ENCODE measurements around the gene BRAP. TPM values are rescaled to one million over a fixed set of nuclear protein-coding genes. Genes with fewer than 3 reads are reported as not detected.
"Not testable (repeated sequence)": the region's sequence is repeated elsewhere in the genome, so short reads cannot be mapped to it uniquely, and the experiment has no call there.

Gene BRAP
- 11.7 and 11.8 TPM in 2 replicates for total RNA-seq (2014; rRNA removed; shearing (Covaris generic))

GRCh38 chr12:111685811-111686573 is at the start of gene BRAP, which contains the start of gene ACAD10:
Gene BRAP, minus strand, starts transcription at chr12:111685956. Its CDS starts 164 bp downstream, at chr12:111685792.
Gene ACAD10, plus strand, starts transcription at chr12:111686053. Its CDS starts 6,657 bp downstream, at chr12:111692710.
- peak; percentile 92 for DNase-seq (ENCODE audit: low spot score)

DNA sequence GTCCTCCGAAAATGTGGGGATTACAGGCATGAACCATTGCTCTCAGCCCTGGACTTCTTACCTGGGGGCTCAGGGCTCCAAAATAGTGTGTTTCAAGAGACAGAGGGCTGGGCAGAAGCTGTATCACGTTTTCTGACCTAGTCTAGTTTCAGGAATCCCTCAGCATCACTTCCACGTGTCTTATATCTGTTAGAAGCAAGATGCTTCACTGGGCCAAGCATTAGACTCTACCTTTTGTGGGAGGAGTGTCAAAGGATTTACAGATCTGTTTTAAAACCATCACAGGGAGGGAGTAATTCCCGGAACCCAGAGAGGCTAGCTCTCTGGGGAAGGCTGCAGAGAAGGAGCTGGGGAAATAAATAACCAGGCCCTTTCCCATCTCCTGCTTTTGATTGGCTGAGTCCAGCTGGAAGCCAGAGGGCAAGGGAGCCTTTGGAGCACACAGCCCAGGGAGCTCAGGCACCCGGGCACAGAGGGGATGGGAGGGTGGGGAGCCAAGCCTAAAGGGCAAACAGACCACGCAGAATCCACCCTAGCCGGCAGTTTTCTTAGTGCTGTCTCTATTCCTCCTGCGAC is 47.7 kb upstream of the BRAP start:
- no peak for DNase-seq (ENCODE audit: low spot score)

DNA sequence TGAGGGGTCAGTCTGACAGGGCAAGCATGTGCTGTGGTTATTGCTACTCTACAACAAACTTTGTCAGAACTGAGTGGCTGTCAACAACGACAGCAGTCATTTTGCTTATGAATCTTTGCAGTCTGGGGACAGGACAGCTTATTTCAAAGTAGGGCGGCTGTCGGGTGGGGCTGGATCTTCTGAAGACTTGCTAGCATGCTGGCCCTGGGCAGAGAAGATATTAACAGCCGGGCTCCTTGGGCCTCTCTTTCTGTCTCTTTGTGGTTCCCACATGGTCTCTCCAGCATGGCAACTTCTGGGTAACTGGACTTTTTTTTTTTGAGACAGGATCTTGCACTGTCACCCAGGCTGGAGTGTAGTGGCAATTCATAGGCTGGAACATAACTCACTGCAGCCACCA is 47.0 kb upstream of the BRAP start:
- no peak for DNase-seq (ENCODE audit: low spot score)

- no peak for DNase-seq (ENCODE audit: low spot score)
Observed at GRCh38 chr12:111730420-111730819, 44.7 kb upstream of the BRAP start.

- DNase-seq (ENCODE audit: low spot score) = no peak
Observed at GRCh38 chr12:111728795-111729194, 43.0 kb upstream of the BRAP start.

- DNase-seq (ENCODE audit: low spot score) = not testable (repeated sequence)
Observed at GRCh38 chr12:111723646-111724360, 38.0 kb upstream of the BRAP start.

DNA sequence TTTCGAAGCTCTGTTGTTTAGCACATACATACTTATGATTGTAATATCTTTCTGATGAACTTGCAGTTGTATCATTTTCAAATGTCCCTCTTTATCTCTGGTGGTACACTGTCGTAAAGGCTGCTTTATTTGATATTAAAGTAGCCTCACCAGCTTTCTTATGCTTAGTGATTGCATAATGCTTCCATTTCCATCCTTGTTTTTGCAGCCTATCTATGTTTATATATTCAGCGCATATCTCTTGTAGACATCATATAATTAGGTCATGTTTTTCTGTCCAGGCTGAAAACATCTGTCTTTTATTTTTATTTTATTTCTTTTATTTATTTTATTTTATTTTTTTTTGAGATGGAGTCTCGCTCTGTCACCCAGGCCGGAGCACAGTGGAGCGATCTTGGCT is 34.7 kb upstream of the BRAP start:
- DNase-seq (ENCODE audit: low spot score) = no peak

DNA sequence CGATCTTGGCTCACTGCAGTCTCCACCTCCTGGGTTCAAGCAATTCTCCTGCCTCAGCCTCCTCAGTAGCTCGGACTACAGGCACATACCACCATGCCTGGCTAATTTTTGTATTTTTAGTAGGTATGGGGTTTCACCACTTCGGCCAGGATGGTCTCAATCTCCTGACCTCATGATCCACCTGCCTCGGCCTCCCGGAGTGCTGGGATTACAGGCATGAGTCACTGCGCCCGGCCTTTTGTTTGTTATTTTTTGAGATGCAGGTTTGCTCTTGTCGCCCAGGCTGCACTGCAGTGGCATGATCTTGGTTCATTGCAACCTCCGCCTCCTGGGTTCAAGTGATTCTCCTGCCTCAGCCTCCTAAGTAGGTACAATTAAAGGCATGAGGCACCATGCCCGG is 33.6 kb upstream of the BRAP start:
- not testable (repeated sequence) for DNase-seq (ENCODE audit: low spot score)

- no peak for DNase-seq (ENCODE audit: low spot score)
Observed at GRCh38 chr12:111715279-111715678, 29.5 kb upstream of the BRAP start.

GRCh38 chr12:111706145-111706544 is 20.4 kb upstream of the BRAP start:
- no peak for DNase-seq (ENCODE audit: low spot score)

DNA sequence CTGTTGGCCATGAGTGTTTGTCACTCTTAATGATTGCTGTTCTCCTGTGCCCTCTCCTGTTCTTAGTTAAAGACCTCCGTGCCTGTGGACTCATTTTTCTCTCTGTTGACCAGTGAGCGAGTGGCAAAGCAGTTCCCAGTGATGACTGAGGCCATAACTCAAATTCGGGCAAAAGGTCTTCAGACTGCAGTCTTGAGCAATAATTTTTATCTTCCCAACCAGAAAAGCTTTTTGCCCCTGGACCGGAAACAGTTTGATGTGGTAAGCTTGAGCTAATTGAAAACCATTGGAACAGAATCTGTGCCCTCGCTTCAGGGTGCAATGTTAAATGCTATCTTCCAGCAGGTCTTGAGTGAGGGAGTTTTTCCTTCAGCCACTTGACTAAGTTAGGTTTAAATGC is 19.9 kb upstream of the BRAP start:
- DNase-seq (ENCODE audit: low spot score) = no peak

DNA sequence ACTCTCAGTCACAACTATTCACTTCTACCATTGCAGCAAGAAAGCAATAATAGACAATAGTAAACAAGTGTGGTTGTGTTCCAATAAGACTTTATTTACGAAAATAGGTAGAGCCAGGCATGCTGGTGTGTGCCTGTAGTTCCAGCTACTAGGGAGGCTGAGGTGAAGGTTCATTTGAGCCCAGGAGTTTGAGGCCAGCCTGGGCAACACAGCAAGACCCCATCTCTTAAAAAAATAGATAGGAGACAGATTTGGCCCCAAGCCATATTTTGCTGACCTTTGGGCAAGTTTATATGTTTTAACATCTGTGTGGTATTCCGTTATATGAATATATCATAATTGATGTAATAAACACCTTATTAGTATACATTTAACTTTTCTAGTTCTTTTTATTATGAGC is 14.2 kb upstream of the BRAP start:
- no peak for DNase-seq (ENCODE audit: low spot score)

GRCh38 chr12:111693818-111694217 is 8.1 kb upstream of the BRAP start:
- no peak for DNase-seq (ENCODE audit: low spot score)

GRCh38 chr12:111692575-111693210 is 6.9 kb upstream of the BRAP start:
- no peak for DNase-seq (ENCODE audit: low spot score)

- DNase-seq (ENCODE audit: low spot score) = no peak
Observed at GRCh38 chr12:111691262-111691661, 5.5 kb upstream of the BRAP start.

- no peak for DNase-seq (ENCODE audit: low spot score)
Observed at GRCh38 chr12:111687952-111688351, 2.2 kb upstream of the BRAP start.

- no peak for DNase-seq (ENCODE audit: low spot score)
Observed at GRCh38 chr12:111687255-111687654, 1.5 kb upstream of the BRAP start.

DNA sequence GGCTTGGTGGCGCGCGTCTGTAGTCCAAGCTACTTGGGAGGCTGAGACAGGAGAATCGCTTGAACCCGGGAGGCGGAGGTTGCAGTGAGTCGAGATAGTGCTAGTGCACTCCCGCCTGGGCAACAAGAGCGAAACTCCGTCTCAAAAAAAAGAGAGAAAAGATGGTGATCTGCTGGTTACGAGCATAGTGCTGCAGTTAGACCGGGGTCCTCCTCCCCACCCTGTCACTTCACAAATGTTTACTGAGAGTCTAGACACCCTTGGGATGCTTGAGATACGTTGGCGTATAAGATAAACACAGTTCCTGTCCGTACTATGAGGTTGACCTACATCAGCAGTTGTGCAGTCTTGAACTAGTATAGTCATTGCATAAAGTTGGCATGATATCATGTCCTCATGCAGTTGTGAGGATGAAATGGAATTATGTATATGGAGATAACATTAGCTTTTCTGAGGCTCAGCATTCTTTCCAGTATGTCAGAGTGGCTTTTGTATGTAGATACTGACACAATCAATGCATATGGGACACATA is 884 bp upstream of the BRAP start:
- DNase-seq (ENCODE audit: low spot score) = no peak

DNA sequence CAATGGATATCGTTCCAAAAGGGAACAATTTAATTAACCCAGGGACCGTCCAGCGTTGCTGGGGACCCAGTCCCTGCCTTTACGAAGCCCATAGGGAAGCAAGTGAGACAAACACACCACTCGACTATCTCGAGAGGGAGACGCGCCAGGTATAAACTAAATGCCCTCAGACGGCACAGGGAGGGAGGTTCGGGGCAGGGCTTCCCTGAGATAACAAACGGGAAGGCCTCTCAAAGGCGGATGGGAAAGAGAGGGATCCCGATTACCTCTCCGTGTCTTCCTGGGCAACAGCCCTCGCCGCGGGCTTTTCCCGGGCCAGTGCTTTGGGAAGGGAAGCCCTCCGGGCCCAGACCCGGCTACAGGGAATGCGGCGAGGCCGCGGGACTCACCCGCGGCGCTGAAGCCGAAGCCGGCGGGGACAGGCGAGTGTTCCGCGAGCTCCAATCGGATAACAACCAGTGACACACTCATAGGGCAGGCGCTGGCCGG is 390 bp downstream of the BRAP start:
- DNase-seq (ENCODE audit: low spot score) = no peak

- DNase-seq (ENCODE audit: low spot score) = not testable (repeated sequence)
Observed at GRCh38 chr12:111684485-111685198, 1.1 kb downstream of the BRAP start.

DNA sequence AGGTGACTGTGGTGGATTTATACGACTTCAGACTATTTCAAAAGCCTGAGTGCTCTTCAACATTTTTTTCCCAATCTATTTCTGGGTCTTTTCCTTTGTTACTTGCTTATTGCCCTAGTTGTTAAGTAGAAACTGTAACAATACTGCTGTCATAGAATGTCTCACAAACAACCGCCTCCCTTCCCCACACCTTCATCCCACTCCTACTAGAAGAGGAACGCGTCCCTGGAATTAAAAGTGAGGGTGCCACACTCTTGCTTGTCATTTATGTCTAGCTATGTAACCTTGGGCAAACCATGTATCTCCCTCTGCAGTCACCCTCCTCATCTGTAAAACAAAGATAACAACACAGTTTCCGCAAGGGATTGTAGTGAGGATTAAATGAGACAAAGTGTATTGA is 8.6 kb downstream of the BRAP start:
- no peak for DNase-seq (ENCODE audit: low spot score)
